ENCODE data around the gene IFT122.

The IFT122 gene

GRCh38 chr3:129518038-129518561 is 78.1 kb downstream of the IFT122 start:
- DNase-seq (ENCODE audit: low read depth), result no peak

- DNase-seq (ENCODE audit: low read depth), result no peak
Measured at GRCh38 chr3:129518581-129518980, 78.6 kb downstream of the IFT122 start.

GRCh38 chr3:129519449-129519848 is 79.4 kb downstream of the IFT122 start:
- no peak for DNase-seq (ENCODE audit: low read depth)

GRCh38 chr3:129519896-129520715 is 80.1 kb downstream of the IFT122 start:
- no peak for DNase-seq (ENCODE audit: low read depth)

GRCh38 chr3:129520960-129521359 is 80.9 kb downstream of the IFT122 start:
- no peak for DNase-seq (ENCODE audit: low read depth)

GRCh38 chr3:129521611-129522010 is 81.6 kb downstream of the IFT122 start:
- no peak for DNase-seq (ENCODE audit: low read depth)

- no peak for DNase-seq (ENCODE audit: low read depth)
Measured at GRCh38 chr3:129522953-129523352, 82.9 kb downstream of the IFT122 start.

- no peak for DNase-seq (ENCODE audit: low read depth)
Measured at GRCh38 chr3:129524081-129524480, 84.1 kb downstream of the IFT122 start.

- DNase-seq (ENCODE audit: low read depth), result no peak
Measured at GRCh38 chr3:129525341-129525968, 85.4 kb downstream of the IFT122 start.

- no peak for DNase-seq (ENCODE audit: low read depth)
Measured at GRCh38 chr3:129526121-129526900, 86.3 kb downstream of the IFT122 start.

GRCh38 chr3:129527262-129527661 is 87.2 kb downstream of the IFT122 start:
- DNase-seq (ENCODE audit: low read depth), result no peak

- DNase-seq (ENCODE audit: low read depth), result no peak
Measured at GRCh38 chr3:129528589-129529100, 88.6 kb downstream of the IFT122 start, which contains the start of gene RHO. Gene RHO, plus strand, starts transcription at chr3:129528639. Its CDS starts 95 bp downstream, at chr3:129528734.

- no peak for DNase-seq (ENCODE audit: low read depth)
Measured at GRCh38 chr3:129529436-129530210, 89.6 kb downstream of the IFT122 start.

- no peak for DNase-seq (ENCODE audit: low read depth)
Measured at GRCh38 chr3:129530251-129530791, 90.3 kb downstream of the IFT122 start.

- no peak for DNase-seq (ENCODE audit: low read depth)
Measured at GRCh38 chr3:129530821-129531220, 90.8 kb downstream of the IFT122 start.

- DNase-seq (ENCODE audit: low read depth), result no peak
Measured at GRCh38 chr3:129531699-129532098, 91.7 kb downstream of the IFT122 start.

GRCh38 chr3:129532261-129532660 is 92.2 kb downstream of the IFT122 start:
- DNase-seq (ENCODE audit: low read depth), result no peak

GRCh38 chr3:129533406-129533805 is 93.4 kb downstream of the IFT122 start:
- DNase-seq (ENCODE audit: low read depth), result no peak

- DNase-seq (ENCODE audit: low read depth), result no peak
Measured at GRCh38 chr3:129534428-129535027, 94.5 kb downstream of the IFT122 start.

- DNase-seq (ENCODE audit: low read depth), result no peak
Measured at GRCh38 chr3:129535075-129535474, 95.1 kb downstream of the IFT122 start.

- DNase-seq (ENCODE audit: low read depth), result no peak
Measured at GRCh38 chr3:129536374-129536667, 96.3 kb downstream of the IFT122 start.

Data from T-helper 22 cell (primary cell).